Mesothelial cell of epicardium (in vitro differentiated cells): ENCODE measurements around the gene PTK6. TPM values are rescaled to one million over a fixed set of nuclear protein-coding genes. Genes with fewer than 3 reads are reported as not detected.
A peak's percentile ranks its signal among the peaks of the same experiment; 100 is the strongest.

Experiments used
- DNase-seq, 2 experiments: peaks; one replicate each; pipeline ENCODE4 v3.0.0; 2021; ENCODE audit warnings: low spot score in 2 of 2; ENCODE audit not compliant: unreplicated experiment in 2 of 2
- H3K27ac Mint-ChIP-seq: 2 replicates; pipeline ENCODE4 v1.8.0; 2021; ENCODE audit warnings: mixed read lengths
- H3K27me3 Mint-ChIP-seq: 2 replicates; pipeline ENCODE4 v1.8.0; 2021; ENCODE audit warnings: low read depth, mixed read lengths
- H3K36me3 Mint-ChIP-seq: 2 replicates; pipeline ENCODE4 v1.8.0; 2021; ENCODE audit warnings: mixed read lengths
- H3K4me1 Mint-ChIP-seq: 2 replicates; pipeline ENCODE4 v1.8.0; 2021; ENCODE audit warnings: mixed read lengths
- H3K4me3 Mint-ChIP-seq: 2 replicates; pipeline ENCODE4 v1.8.0; 2021; ENCODE audit warnings: mild to moderate bottlenecking, moderate library complexity, mixed read lengths
- H3K9me3 Mint-ChIP-seq: 2 replicates; pipeline ENCODE4 v1.8.0; 2021; ENCODE audit warnings: mixed read lengths
- total RNA-seq: library from RNA; stranded (reverse); gene quantifications from 3 replicates; pipeline ENCODE4 v1.2.1, GENCODE V29; 2021
- TF ChIP-seq, protein P1 (sequence below): fragments of 200-600 bp; sonication (generic); IDR thresholded peaks from one replicate; pipeline ENCODE4 v1.5.0; 2021; ENCODE audit warnings: antibody characterized with exemption; ENCODE audit not compliant: unreplicated experiment

The PTK6 gene
- total RNA-seq, 1 donor from 2014 or later = 0.11 TPM

DNA sequence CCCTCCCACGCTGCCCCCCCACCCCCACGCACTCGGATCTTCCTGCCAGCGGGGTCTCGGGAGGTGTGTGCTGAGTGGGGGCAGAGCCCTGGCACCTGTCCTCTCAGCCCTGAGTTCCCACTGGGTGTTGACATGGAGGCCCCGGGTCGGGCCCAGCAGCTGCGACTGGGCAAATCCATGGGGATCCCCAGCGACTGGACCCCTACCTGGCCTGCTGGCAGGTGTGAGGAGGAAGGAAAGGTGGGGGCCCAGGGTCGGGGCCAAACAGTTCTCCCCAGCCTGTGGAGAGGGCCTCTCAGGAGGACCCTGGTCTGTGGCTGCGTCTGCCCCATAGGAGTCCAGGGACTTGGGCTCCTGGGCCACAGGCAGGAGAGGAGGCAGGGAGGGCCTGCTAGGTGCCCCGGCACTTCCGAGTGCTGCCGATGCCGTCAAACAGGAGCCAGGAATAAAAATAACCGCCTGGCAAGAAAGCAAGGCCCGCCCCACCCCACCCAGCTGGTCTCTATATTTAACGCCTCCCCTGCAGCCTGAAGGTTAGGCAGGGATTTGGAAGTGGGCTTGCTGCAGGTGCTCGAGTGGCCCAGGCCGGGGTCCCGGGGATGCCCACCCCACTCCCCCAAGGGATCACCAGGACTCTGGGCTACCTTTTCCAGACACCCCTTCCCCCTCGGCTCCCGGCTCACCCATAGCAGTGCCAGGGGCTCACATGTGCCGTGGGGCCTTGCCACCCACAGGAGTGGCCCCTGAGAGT, 36.9 kb downstream of the PTK6 start:
- Mint-ChIP-seq H3K4me1 (peaks cover 4% of the 10 kb centered on the region), H3K9me3 (peaks cover 9% of the 10 kb centered on the region), H3K27me3 (peaks cover 61% of the 10 kb centered on the region), H3K27ac (no peak overlapping the region), H3K36me3 (peaks cover 3% of the 10 kb centered on the region), H3K4me3 (no peak overlapping the region)
- TF ChIP-seq, protein P1, sequence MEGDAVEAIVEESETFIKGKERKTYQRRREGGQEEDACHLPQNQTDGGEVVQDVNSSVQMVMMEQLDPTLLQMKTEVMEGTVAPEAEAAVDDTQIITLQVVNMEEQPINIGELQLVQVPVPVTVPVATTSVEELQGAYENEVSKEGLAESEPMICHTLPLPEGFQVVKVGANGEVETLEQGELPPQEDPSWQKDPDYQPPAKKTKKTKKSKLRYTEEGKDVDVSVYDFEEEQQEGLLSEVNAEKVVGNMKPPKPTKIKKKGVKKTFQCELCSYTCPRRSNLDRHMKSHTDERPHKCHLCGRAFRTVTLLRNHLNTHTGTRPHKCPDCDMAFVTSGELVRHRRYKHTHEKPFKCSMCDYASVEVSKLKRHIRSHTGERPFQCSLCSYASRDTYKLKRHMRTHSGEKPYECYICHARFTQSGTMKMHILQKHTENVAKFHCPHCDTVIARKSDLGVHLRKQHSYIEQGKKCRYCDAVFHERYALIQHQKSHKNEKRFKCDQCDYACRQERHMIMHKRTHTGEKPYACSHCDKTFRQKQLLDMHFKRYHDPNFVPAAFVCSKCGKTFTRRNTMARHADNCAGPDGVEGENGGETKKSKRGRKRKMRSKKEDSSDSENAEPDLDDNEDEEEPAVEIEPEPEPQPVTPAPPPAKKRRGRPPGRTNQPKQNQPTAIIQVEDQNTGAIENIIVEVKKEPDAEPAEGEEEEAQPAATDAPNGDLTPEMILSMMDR = no peak
- no peak for DNase-seq

DNA sequence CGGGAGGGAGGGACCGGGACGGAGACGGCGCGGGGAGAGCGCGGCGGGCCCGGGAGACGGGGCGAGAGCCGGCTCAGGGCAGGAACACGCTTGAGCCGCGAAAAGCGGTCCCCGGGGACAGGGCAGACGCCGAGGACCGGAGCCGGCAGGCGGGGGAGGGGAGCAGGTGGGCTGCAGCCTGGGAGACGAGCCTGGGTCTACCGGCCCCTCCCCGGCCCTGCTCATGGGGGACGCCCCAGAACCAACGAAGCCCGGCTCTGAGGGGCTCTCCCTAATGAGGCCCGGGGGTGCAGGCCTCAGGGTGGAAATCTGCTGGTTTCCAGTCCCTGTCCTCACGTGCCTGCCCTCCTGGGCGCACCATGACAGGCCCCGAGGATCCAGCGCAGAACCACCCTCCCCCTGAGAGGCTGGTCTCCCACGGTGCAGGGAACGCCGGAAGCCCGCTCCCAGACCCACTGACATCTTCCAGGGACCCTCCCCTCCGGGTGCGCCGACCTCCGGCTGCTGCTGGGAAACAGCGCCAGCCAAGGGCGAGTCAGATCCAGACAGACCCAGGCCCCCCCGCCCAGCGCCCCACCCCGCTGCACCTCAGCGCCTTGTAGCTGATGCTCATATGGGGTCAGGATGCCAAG, 37.7 kb downstream of the PTK6 start:
- H3K4me1 Mint-ChIP-seq = peaks cover 4% of the 10 kb centered on the region
- peaks cover 2% of the 10 kb centered on the region for H3K9me3 Mint-ChIP-seq
- peaks cover 54% of the 10 kb centered on the region for H3K27me3 Mint-ChIP-seq
- no peak for DNase-seq
- peak overlapping the region; percentile 28 for H3K4me3 Mint-ChIP-seq
- H3K36me3 Mint-ChIP-seq = no peaks in the 10 kb centered on the region
- no peak overlapping the region for H3K27ac Mint-ChIP-seq
- TF ChIP-seq, protein P1 = no peak

DNA sequence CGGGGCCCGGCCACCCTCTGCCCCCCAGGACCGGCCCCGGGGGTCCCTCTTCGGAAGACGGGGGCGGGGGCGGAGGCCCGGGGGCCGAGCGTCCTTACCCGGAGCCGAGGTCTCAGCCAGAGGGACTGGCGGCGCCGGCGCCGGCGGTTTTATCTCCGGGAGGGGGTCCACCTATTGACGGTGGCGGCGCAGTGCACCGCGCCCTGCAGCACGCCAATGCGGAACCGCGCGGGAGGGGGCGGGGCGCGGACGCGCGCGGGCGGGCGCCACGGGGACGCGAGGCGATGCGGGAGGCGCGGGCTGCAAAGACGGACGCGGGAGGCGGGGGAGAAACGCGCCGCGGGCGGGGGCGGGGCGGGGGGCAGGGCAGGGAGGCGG, 38.2 kb downstream of the PTK6 start, which contains the start of gene EEF1A2:
EEF1A2 (minus strand) TSS at position 124 of the 378 bp plus-strand sequence. CDS start 1,320 bp downstream, outside the sequence.
- Mint-ChIP-seq H3K27ac (no peak within 1 kb of the TSS), H3K4me1 (peaks cover 4% of the 10 kb centered on the region), H3K4me3 (peak within 1 kb of the TSS; percentile 43), H3K27me3 (peaks cover 51% of the 10 kb centered on the region), H3K36me3 (no peaks in the 10 kb centered on the region), H3K9me3 (peaks cover under 1% of the 10 kb centered on the region)
- DNase-seq = no peak
- TF ChIP-seq, protein P1 = no peak

DNA sequence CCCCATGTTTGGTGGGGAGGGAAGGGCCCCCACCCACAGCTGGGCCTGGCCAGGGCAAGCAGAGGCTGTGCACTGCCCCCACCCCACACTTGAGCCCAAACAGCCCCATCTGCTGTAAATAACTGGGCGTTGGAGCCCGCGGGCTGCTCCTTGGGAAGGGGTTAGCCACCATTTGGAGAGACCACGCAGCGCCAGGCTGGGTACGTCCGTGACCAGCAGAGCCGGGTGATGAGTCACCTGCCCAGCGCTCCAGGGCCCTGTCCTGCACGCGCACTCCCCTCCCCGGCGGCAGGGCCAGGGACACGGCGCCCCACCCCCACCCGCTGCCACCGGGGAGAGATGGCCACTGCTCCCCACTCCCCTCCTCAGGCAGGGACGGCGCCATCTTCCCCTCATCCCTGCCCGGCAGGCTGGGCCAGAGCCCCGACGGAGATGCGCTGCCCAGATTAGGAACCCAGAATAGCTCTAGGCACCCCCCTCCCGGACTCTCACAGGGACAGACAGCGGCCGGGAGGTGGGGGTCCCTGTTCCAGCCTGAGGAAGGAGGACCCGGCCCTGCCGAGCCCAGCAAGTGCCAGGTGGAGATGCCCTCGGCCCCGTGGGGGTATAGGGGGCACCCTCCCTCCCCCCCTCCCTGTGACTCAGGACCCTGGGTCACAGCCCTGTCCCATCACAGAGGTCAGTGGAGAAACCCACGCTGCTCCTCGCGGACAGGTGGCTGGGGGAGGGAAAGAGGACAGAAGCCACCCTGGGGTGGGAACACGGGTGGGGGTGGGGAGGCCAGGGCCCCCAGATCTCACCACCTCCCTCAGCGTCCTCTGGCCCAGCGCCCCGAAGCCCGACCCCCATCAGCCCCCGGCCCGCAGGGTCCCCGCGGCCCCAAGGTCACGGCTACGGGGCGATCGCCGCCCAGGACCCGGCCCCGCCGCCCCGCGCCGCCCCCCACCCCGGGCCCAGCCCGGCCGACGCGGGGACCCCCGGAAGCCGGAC, 38.9 kb downstream of the PTK6 start:
- Mint-ChIP-seq H3K36me3 (no peaks in the 10 kb centered on the region), H3K4me3 (peak overlapping the region; percentile 43), H3K27me3 (peaks cover 46% of the 10 kb centered on the region), H3K27ac (no peak overlapping the region), H3K4me1 (peaks cover 4% of the 10 kb centered on the region), H3K9me3 (no peaks in the 10 kb centered on the region)
- TF ChIP-seq, protein P1 = no peak
- no peak for DNase-seq

DNA sequence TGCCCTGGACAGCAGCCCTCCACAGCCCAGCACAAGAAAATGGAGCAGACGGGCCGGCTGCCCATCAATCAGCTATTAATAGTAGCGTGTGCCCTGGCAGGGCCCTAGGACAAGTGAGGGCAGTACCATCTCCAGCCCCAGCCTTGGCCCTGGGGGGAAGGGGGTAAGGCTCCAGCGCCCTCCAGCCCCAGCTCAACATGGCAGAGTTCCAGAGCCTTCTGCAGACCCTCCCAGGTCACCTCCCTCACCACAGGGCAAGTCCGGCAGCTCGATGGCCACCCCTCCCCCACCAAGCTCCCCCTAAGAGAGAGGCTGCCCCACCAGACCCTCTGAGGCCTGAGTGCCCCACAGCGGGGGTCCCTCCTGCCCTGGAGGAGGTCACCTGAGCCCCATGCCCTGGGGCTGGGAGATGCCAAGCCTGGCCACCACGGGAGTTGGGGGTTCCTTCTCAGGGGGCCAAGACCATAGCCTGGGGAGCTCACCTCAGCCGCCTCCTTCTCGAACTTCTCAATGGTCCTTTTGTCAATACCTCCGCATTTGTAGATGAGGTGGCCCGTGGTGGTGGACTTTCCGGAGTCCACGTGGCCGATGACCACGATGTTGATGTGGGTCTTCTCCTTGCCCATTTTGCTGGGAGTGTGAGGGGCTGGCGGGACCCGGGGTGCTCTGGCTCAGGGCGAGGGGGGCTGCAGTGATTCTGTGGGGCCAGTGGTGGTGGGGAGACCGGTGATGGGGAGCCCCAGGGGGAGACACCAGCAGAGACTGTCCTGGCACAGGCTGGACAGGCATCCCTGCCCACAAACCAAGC, 39.8 kb downstream of the PTK6 start:
- H3K4me1 Mint-ChIP-seq = peaks cover 4% of the 10 kb centered on the region
- H3K27ac Mint-ChIP-seq = no peak overlapping the region
- DNase-seq = no peak
- no peak overlapping the region for H3K4me3 Mint-ChIP-seq
- no peaks in the 10 kb centered on the region for H3K9me3 Mint-ChIP-seq
- H3K27me3 Mint-ChIP-seq = peaks cover 46% of the 10 kb centered on the region
- H3K36me3 Mint-ChIP-seq = no peaks in the 10 kb centered on the region
- TF ChIP-seq, protein P1 = no peak
